ENCODE data around the gene PRR15.

Gene PRR15

GRCh38 chr7:29599026-29599425 lies 35.4 kb downstream of the PRR15 start:
- no peaks in the 10 kb centered on the region for H3K9me3 ChIP-seq (ENCODE audit: low read length)
- no peaks in the 10 kb centered on the region for H3K4me1 ChIP-seq (ENCODE audit: insufficient read depth, low read length)
- H3K27ac ChIP-seq (ENCODE audit: low read depth, low read length): no peak overlapping the region
- H3K4me3 ChIP-seq (ENCODE audit: low read depth in 1 of 2, low read length in 2 of 2): no peak overlapping the region
- no peaks in the 10 kb centered on the region for H3K27me3 ChIP-seq (ENCODE audit: control insufficient read depth in 1 of 2, insufficient read depth in 2 of 2, low read length in 2 of 2)
- H3K9ac ChIP-seq (ENCODE audit: low read length): no peak overlapping the region
- no peaks in the 10 kb centered on the region for H3K36me3 ChIP-seq (ENCODE audit: insufficient read depth, low read length)

GRCh38 chr7:29600661-29601060 lies 37.0 kb downstream of the PRR15 start:
- H3K9ac ChIP-seq (ENCODE audit: low read length): no peak overlapping the region
- H3K9me3 ChIP-seq (ENCODE audit: low read length): no peaks in the 10 kb centered on the region
- H3K4me3 ChIP-seq (ENCODE audit: low read depth in 1 of 2, low read length in 2 of 2): no peak overlapping the region
- H3K4me1 ChIP-seq (ENCODE audit: insufficient read depth, low read length): no peaks in the 10 kb centered on the region
- H3K27ac ChIP-seq (ENCODE audit: low read depth, low read length): no peak overlapping the region
- H3K36me3 ChIP-seq (ENCODE audit: insufficient read depth, low read length): no peaks in the 10 kb centered on the region
- no peaks in the 10 kb centered on the region for H3K27me3 ChIP-seq (ENCODE audit: control insufficient read depth in 1 of 2, insufficient read depth in 2 of 2, low read length in 2 of 2)

- Histone ChIP-seq H3K4me3 (ENCODE audit: low read depth in 1 of 2, low read length in 2 of 2) (no peak overlapping the region), H3K27ac (ENCODE audit: low read depth, low read length) (no peak overlapping the region), H3K36me3 (ENCODE audit: insufficient read depth, low read length) (no peaks in the 10 kb centered on the region), H3K27me3 (ENCODE audit: control insufficient read depth in 1 of 2, insufficient read depth in 2 of 2, low read length in 2 of 2) (no peaks in the 10 kb centered on the region), H3K4me1 (ENCODE audit: insufficient read depth, low read length) (no peaks in the 10 kb centered on the region), H3K9ac (ENCODE audit: low read length) (no peak overlapping the region), H3K9me3 (ENCODE audit: low read length) (no peaks in the 10 kb centered on the region)
Measured at GRCh38 chr7:29604052-29604451, 40.4 kb downstream of the PRR15 start.

GRCh38 chr7:29604702-29605101 lies 41.1 kb downstream of the PRR15 start:
- H3K27me3 ChIP-seq (ENCODE audit: control insufficient read depth in 1 of 2, insufficient read depth in 2 of 2, low read length in 2 of 2): no peaks in the 10 kb centered on the region
- no peaks in the 10 kb centered on the region for H3K4me1 ChIP-seq (ENCODE audit: insufficient read depth, low read length)
- no peak overlapping the region for H3K27ac ChIP-seq (ENCODE audit: low read depth, low read length)
- no peak overlapping the region for H3K9ac ChIP-seq (ENCODE audit: low read length)
- H3K9me3 ChIP-seq (ENCODE audit: low read length): no peaks in the 10 kb centered on the region
- no peaks in the 10 kb centered on the region for H3K36me3 ChIP-seq (ENCODE audit: insufficient read depth, low read length)
- no peak overlapping the region for H3K4me3 ChIP-seq (ENCODE audit: low read depth in 1 of 2, low read length in 2 of 2)

GRCh38 chr7:29605671-29606070 lies 42.0 kb downstream of the PRR15 start:
- H3K4me3 ChIP-seq (ENCODE audit: low read depth in 1 of 2, low read length in 2 of 2): no peak overlapping the region
- no peak overlapping the region for H3K9ac ChIP-seq (ENCODE audit: low read length)
- no peaks in the 10 kb centered on the region for H3K4me1 ChIP-seq (ENCODE audit: insufficient read depth, low read length)
- H3K27ac ChIP-seq (ENCODE audit: low read depth, low read length): no peak overlapping the region
- no peaks in the 10 kb centered on the region for H3K36me3 ChIP-seq (ENCODE audit: insufficient read depth, low read length)
- H3K9me3 ChIP-seq (ENCODE audit: low read length): no peaks in the 10 kb centered on the region
- H3K27me3 ChIP-seq (ENCODE audit: control insufficient read depth in 1 of 2, insufficient read depth in 2 of 2, low read length in 2 of 2): no peaks in the 10 kb centered on the region

GRCh38 chr7:29606287-29606721 lies 42.7 kb downstream of the PRR15 start:
- H3K9me3 ChIP-seq (ENCODE audit: low read length): no peaks in the 10 kb centered on the region
- no peak overlapping the region for H3K9ac ChIP-seq (ENCODE audit: low read length)
- no peaks in the 10 kb centered on the region for H3K4me1 ChIP-seq (ENCODE audit: insufficient read depth, low read length)
- H3K27me3 ChIP-seq (ENCODE audit: control insufficient read depth in 1 of 2, insufficient read depth in 2 of 2, low read length in 2 of 2): no peaks in the 10 kb centered on the region
- H3K4me3 ChIP-seq (ENCODE audit: low read depth in 1 of 2, low read length in 2 of 2): no peak overlapping the region
- no peaks in the 10 kb centered on the region for H3K36me3 ChIP-seq (ENCODE audit: insufficient read depth, low read length)
- H3K27ac ChIP-seq (ENCODE audit: low read depth, low read length): no peak overlapping the region

- Histone ChIP-seq H3K4me3 (ENCODE audit: low read depth in 1 of 2, low read length in 2 of 2) (no peak overlapping the region), H3K9ac (ENCODE audit: low read length) (no peak overlapping the region), H3K36me3 (ENCODE audit: insufficient read depth, low read length) (no peaks in the 10 kb centered on the region), H3K27me3 (ENCODE audit: control insufficient read depth in 1 of 2, insufficient read depth in 2 of 2, low read length in 2 of 2) (no peaks in the 10 kb centered on the region), H3K27ac (ENCODE audit: low read depth, low read length) (no peak overlapping the region), H3K9me3 (ENCODE audit: low read length) (no peaks in the 10 kb centered on the region), H3K4me1 (ENCODE audit: insufficient read depth, low read length) (no peaks in the 10 kb centered on the region)
Measured at GRCh38 chr7:29606830-29607229, 43.2 kb downstream of the PRR15 start.

GRCh38 chr7:29607259-29607658 lies 43.6 kb downstream of the PRR15 start:
- Histone ChIP-seq H3K9me3 (ENCODE audit: low read length) (no peaks in the 10 kb centered on the region), H3K27ac (ENCODE audit: low read depth, low read length) (no peak overlapping the region), H3K9ac (ENCODE audit: low read length) (no peak overlapping the region), H3K4me3 (ENCODE audit: low read depth in 1 of 2, low read length in 2 of 2) (no peak overlapping the region), H3K27me3 (ENCODE audit: control insufficient read depth in 1 of 2, insufficient read depth in 2 of 2, low read length in 2 of 2) (no peaks in the 10 kb centered on the region), H3K4me1 (ENCODE audit: insufficient read depth, low read length) (no peaks in the 10 kb centered on the region), H3K36me3 (ENCODE audit: insufficient read depth, low read length) (no peaks in the 10 kb centered on the region)

- Histone ChIP-seq H3K4me1 (ENCODE audit: insufficient read depth, low read length) (no peaks in the 10 kb centered on the region), H3K4me3 (ENCODE audit: low read depth in 1 of 2, low read length in 2 of 2) (no peak overlapping the region), H3K9me3 (ENCODE audit: low read length) (no peaks in the 10 kb centered on the region), H3K9ac (ENCODE audit: low read length) (no peak overlapping the region), H3K27ac (ENCODE audit: low read depth, low read length) (no peak overlapping the region), H3K36me3 (ENCODE audit: insufficient read depth, low read length) (no peaks in the 10 kb centered on the region), H3K27me3 (ENCODE audit: control insufficient read depth in 1 of 2, insufficient read depth in 2 of 2, low read length in 2 of 2) (no peaks in the 10 kb centered on the region)
Measured at GRCh38 chr7:29607889-29608288, 44.3 kb downstream of the PRR15 start.

- H3K27ac ChIP-seq (ENCODE audit: low read depth, low read length): no peak overlapping the region
- no peak overlapping the region for H3K4me3 ChIP-seq (ENCODE audit: low read depth in 1 of 2, low read length in 2 of 2)
- no peak overlapping the region for H3K9ac ChIP-seq (ENCODE audit: low read length)
- no peaks in the 10 kb centered on the region for H3K27me3 ChIP-seq (ENCODE audit: control insufficient read depth in 1 of 2, insufficient read depth in 2 of 2, low read length in 2 of 2)
- H3K9me3 ChIP-seq (ENCODE audit: low read length): no peaks in the 10 kb centered on the region
- no peaks in the 10 kb centered on the region for H3K4me1 ChIP-seq (ENCODE audit: insufficient read depth, low read length)
- H3K36me3 ChIP-seq (ENCODE audit: insufficient read depth, low read length): no peaks in the 10 kb centered on the region
Measured at GRCh38 chr7:29609162-29610037, 45.8 kb downstream of the PRR15 start.

GRCh38 chr7:29610086-29610485 lies 46.5 kb downstream of the PRR15 start:
- Histone ChIP-seq H3K36me3 (ENCODE audit: insufficient read depth, low read length) (no peaks in the 10 kb centered on the region), H3K9me3 (ENCODE audit: low read length) (no peaks in the 10 kb centered on the region), H3K4me1 (ENCODE audit: insufficient read depth, low read length) (no peaks in the 10 kb centered on the region), H3K4me3 (ENCODE audit: low read depth in 1 of 2, low read length in 2 of 2) (no peak overlapping the region), H3K27me3 (ENCODE audit: control insufficient read depth in 1 of 2, insufficient read depth in 2 of 2, low read length in 2 of 2) (no peaks in the 10 kb centered on the region), H3K27ac (ENCODE audit: low read depth, low read length) (no peak overlapping the region), H3K9ac (ENCODE audit: low read length) (no peak overlapping the region)

- Histone ChIP-seq H3K27me3 (ENCODE audit: control insufficient read depth in 1 of 2, insufficient read depth in 2 of 2, low read length in 2 of 2) (no peaks in the 10 kb centered on the region), H3K36me3 (ENCODE audit: insufficient read depth, low read length) (no peaks in the 10 kb centered on the region), H3K4me3 (ENCODE audit: low read depth in 1 of 2, low read length in 2 of 2) (no peak overlapping the region), H3K9me3 (ENCODE audit: low read length) (no peaks in the 10 kb centered on the region), H3K4me1 (ENCODE audit: insufficient read depth, low read length) (no peaks in the 10 kb centered on the region), H3K27ac (ENCODE audit: low read depth, low read length) (no peak overlapping the region), H3K9ac (ENCODE audit: low read length) (no peak overlapping the region)
Measured at GRCh38 chr7:29611941-29612544, 48.4 kb downstream of the PRR15 start.
